GM21367 (cell line): ENCODE results near the gene SYT13.

ENCODE experiments used
- ATAC-seq: cut with Tn5 transposase; IDR thresholded peaks from one replicate; pipeline ENCODE4 v1.9.1; 2021; ENCODE audit not compliant: unreplicated experiment

SYT13 gene

GRCh38 chr11:45285930-45286632, at the start of gene SYT13:
Gene SYT13 (minus strand): TSS chr11:45286341. CDS start chr11:45286207, 134 bp downstream.
- no peak for ATAC-seq

- no peak for ATAC-seq
Observed at GRCh38 chr11:45335434-45335833, 49.3 kb upstream of the SYT13 start.

- no peak for ATAC-seq
Observed at GRCh38 chr11:45334836-45335235, 48.7 kb upstream of the SYT13 start.

- ATAC-seq, result no peak
Observed at GRCh38 chr11:45334410-45334809, 48.3 kb upstream of the SYT13 start.

GRCh38 chr11:45333001-45333971, 47.1 kb upstream of the SYT13 start:
- ATAC-seq, result no peak

- no peak for ATAC-seq
Observed at GRCh38 chr11:45332276-45332934, 46.3 kb upstream of the SYT13 start.

GRCh38 chr11:45331839-45332238, 45.7 kb upstream of the SYT13 start:
- no peak for ATAC-seq

GRCh38 chr11:45328726-45329125, 42.6 kb upstream of the SYT13 start:
- no peak for ATAC-seq

GRCh38 chr11:45324459-45324858, 38.3 kb upstream of the SYT13 start:
- no peak for ATAC-seq

GRCh38 chr11:45323601-45324249, 37.6 kb upstream of the SYT13 start:
- no peak for ATAC-seq

GRCh38 chr11:45322891-45323600, 36.9 kb upstream of the SYT13 start:
- ATAC-seq, result no peak

GRCh38 chr11:45322111-45322705, 36.1 kb upstream of the SYT13 start:
- ATAC-seq, result no peak

- no peak for ATAC-seq
Observed at GRCh38 chr11:45321669-45322068, 35.5 kb upstream of the SYT13 start.

- no peak for ATAC-seq
Observed at GRCh38 chr11:45321031-45321595, 35.0 kb upstream of the SYT13 start.

- ATAC-seq, result no peak
Observed at GRCh38 chr11:45320371-45320770, 34.2 kb upstream of the SYT13 start.

GRCh38 chr11:45319077-45319476, 32.9 kb upstream of the SYT13 start:
- ATAC-seq, result no peak

GRCh38 chr11:45318516-45318915, 32.4 kb upstream of the SYT13 start:
- ATAC-seq, result no peak

- no peak for ATAC-seq
Observed at GRCh38 chr11:45316258-45316657, 30.1 kb upstream of the SYT13 start.

GRCh38 chr11:45314900-45315299, 28.8 kb upstream of the SYT13 start:
- ATAC-seq, result no peak
